Measurements from ENCODE around the gene RERE. TPM values are rescaled to one million over a fixed set of nuclear protein-coding genes. Genes with fewer than 3 reads are reported as not detected.

RERE gene
- polyA plus RNA-seq, 3 donors from 2014 or later: 3.8 to 5.9 (median 3.8) TPM

DNA sequence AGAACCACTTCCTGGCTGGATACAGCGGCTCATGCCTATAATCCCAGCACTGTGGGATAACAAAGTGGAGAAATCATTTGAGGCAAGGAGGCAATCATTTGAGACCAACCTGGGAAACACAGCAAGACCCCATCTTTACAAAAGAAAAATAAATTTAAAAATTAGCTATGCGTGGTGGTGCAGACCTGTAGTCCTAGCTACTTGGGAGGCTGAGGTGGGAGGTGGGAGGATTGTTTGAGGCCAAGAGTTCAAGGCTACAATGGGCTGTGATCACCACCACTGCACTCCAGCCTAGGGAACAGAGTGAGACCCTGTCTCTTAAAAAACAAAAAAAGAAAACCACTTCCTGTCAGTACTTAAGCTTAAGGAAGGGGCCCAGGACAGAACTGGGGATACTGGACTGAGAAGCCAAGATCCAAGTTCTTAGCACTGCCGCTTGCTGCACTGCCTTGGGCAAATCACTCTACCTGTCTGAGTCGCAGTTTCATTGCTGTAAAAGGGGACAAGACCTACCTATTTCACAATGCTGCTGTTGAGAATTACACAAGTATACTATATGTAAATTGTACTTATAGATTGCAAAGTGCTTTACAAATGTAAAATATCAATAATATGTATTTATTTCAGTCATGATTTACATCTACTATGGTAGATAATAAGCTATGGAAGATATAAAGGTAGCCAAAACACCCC, 154.9 kb downstream of the RERE start:
- Mint-ChIP-seq H3K27ac (peak overlapping the region in 1 of 6 donors; percentile 18), H3K27me3 (ENCODE audit: low read depth in 3 of 3) (peaks cover 0 to 1% (median 0%) of the 10 kb centered on the region in 3 donors), H3K4me1 (peaks cover 3 to 6% of the 10 kb centered on the region in 2 donors), H3K4me3 (peak overlapping the region in 1 of 5 donors; percentile 4), H3K9me3 (no peaks in the 10 kb centered on the region), H3K36me3 (no peaks in the 10 kb centered on the region)
- DNase-seq: no peak

DNA sequence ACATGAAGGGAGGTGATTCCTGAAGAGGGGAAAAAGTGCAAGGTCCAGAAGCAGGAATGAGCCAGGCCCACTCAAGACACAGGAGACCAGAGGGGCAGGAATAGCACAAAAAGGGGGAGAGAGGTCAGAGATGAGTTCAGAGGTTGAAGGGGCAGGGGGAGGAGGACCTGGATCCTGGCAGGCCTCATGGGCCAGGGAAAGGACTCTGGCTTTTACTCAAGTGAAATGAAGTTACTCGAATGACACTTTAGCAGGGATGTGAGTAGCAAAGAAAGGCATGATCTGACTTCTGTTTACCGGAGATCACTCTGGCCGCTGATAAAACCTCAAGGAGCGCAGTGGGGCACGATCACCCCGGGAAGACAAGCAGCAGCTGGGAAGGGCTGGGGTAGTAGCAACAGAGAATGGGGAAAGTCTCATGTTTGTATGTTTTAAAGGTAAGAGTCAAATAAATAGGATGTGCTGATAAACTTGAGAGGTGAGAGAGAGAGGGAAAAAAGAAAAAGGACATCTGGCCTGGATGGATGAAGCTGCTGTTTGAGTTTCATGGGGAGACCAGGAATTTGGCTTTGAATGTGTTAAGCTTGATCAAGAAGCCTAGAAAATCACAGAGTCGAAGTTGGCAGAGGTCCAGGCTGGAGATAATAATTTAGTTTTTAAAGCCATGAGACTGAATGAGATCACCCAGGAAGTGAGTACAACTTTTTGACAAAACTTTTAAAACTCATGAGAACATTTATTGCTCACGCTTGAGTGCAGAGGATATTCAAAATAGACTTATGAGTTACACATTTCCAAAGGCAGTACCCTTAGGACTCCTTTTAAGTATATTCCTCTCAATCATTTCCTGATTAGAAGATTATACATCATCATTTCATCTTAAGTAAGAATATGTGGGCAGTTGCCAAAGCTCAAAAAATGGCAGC, 156.0 kb downstream of the RERE start:
- DNase-seq: no peak
- Mint-ChIP-seq H3K27me3 (ENCODE audit: low read depth in 3 of 3) (peaks cover 0 to 1% (median 0%) of the 10 kb centered on the region in 3 donors), H3K4me3 (no peak overlapping the region), H3K36me3 (peaks cover 0 to under 1% (median 0%) of the 10 kb centered on the region in 3 donors), H3K4me1 (peaks cover 3 to 7% of the 10 kb centered on the region in 2 donors), H3K27ac (no peak overlapping the region), H3K9me3 (no peaks in the 10 kb centered on the region)

DNA sequence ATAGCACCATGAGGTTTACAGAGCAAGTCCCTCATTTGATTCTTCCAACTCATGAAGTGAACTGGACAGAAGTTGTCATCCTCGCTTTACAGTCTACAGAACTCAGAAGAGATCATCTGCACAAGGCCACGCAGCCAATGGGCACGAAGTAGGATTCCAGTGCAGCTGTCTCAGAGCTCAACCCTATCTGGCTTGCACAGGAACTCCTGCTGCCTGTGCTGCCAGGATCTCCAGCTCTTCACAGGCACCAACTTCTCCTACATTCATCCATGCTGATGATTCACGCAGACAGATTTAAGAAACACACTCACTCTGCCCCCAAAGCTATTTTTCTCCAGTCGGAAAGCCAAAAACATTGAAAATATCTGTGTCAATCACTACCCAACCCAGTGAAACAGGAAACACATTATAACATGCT, 157.0 kb downstream of the RERE start:
- Mint-ChIP-seq H3K36me3 (peaks cover 5 to 11% (median 9%) of the 10 kb centered on the region in 3 donors), H3K4me3 (no peak overlapping the region), H3K9me3 (no peaks in the 10 kb centered on the region), H3K27me3 (ENCODE audit: low read depth in 3 of 3) (peaks cover 0 to 1% (median 0%) of the 10 kb centered on the region in 3 donors), H3K4me1 (peaks cover 3 to 11% of the 10 kb centered on the region in 2 donors), H3K27ac (no peak overlapping the region)
- no peak for DNase-seq

- peaks cover 6 to 12% (median 10%) of the 10 kb centered on the region in 3 donors for H3K36me3 Mint-ChIP-seq
- no peaks in the 10 kb centered on the region for H3K9me3 Mint-ChIP-seq
- peaks cover 0 to 1% (median 0%) of the 10 kb centered on the region in 3 donors for H3K27me3 Mint-ChIP-seq (ENCODE audit: low read depth in 3 of 3)
- peaks cover 3 to 11% of the 10 kb centered on the region in 2 donors for H3K4me1 Mint-ChIP-seq
- H3K27ac Mint-ChIP-seq: no peak overlapping the region
- no peak for DNase-seq
- H3K4me3 Mint-ChIP-seq: no peak overlapping the region
These were observed 157.8 kb downstream of the RERE start for GRCh38 chr1:8659593-8659992.

DNA sequence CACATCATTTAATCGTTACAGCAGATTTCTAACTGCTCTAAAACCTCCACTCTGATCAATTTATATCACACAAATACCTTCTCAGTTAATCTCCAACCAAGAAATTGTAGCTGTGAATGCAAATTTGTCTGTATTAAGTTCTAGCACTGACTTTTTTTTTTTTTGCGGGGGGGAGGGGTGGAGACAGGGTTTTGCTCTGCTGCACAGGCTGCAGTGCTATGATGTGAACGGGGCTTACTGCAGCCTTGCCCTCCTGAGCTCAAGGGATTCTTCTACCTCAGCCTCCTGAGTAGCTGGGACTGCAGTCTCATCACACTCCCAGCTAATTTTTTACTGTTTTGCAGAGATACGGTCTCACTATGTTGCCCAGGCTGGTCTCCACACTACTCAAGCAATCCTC, 163.6 kb downstream of the RERE start:
- peaks cover 0 to 4% (median 0%) of the 10 kb centered on the region in 3 donors for H3K27me3 Mint-ChIP-seq (ENCODE audit: low read depth in 3 of 3)
- peaks cover 30 to 38% of the 10 kb centered on the region in 2 donors for H3K4me1 Mint-ChIP-seq
- no peaks in the 10 kb centered on the region for H3K9me3 Mint-ChIP-seq
- no peak for DNase-seq
- H3K36me3 Mint-ChIP-seq: peaks cover 6 to 12% (median 10%) of the 10 kb centered on the region in 3 donors
- peak overlapping the region in 3 of 6 donors; percentile 20 to 61 (median 53) for H3K27ac Mint-ChIP-seq
- H3K4me3 Mint-ChIP-seq: no peak overlapping the region

DNA sequence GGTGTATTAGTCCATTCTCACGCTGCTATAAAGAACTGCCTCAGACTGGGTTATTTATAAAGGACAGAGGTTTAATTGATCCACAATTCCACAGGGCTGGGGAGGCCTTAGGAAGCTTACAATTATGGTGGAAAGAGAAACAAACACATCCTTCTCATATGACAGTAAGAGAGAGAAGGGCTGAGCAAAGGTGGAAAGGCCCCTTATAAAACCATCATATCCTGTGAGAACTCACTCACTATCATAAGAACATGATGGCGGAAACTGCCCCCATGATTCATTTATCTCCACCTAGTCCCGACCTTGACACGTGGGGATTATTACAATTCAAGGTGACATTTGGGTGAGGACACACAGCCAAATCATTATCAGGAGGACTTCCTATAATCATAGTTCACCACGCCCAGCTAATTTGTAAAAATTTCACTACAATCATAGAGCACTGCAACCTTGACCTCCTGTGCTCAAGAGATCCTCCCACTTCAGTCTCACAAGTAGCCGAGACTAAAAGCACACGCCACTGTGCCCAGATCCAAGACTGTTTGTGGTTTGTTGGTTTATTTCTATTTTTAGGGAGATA, 164.9 kb downstream of the RERE start:
- peak overlapping the region in 4 of 5 donors; percentile 72 to 82 (median 75) for H3K4me3 Mint-ChIP-seq
- H3K9me3 Mint-ChIP-seq: no peaks in the 10 kb centered on the region
- peaks cover 6 to 12% (median 10%) of the 10 kb centered on the region in 3 donors for H3K36me3 Mint-ChIP-seq
- H3K27ac Mint-ChIP-seq: peak overlapping the region; percentile 33 to 98 (median 94)
- peaks cover 0 to 2% (median 0%) of the 10 kb centered on the region in 3 donors for H3K27me3 Mint-ChIP-seq (ENCODE audit: low read depth in 3 of 3)
- DNase-seq: peak in 2 of 3 donors; percentile 55 to 65
- H3K4me1 Mint-ChIP-seq: peaks cover 31 to 46% of the 10 kb centered on the region in 2 donors

DNA sequence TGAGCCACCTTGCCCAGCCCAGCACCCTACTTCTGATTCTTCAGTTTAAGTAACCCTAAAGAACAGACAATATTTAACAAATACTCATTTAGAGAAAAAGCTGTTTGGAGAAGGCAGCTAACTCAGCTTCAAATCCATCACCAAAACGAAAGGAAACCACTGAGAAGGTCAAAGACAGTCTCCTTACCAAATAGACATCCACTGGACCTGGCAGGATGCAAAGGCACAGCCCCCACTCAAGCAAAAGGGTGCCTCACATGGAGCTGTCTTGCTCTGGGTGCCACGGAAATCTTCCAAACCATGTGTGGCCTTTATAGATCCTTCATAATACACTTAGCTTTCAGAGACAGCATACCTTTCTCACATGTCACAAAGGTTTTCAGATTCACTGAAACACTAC, 165.5 kb downstream of the RERE start:
- Mint-ChIP-seq H3K9me3 (no peaks in the 10 kb centered on the region), H3K27me3 (ENCODE audit: low read depth in 3 of 3) (peaks cover 0 to 2% (median 0%) of the 10 kb centered on the region in 3 donors), H3K4me3 (peak overlapping the region in 4 of 5 donors; percentile 72 to 82 (median 75)), H3K27ac (peak overlapping the region; percentile 25 to 98 (median 94)), H3K4me1 (peaks cover 36 to 51% of the 10 kb centered on the region in 2 donors), H3K36me3 (peaks cover 6 to 12% (median 10%) of the 10 kb centered on the region in 3 donors)
- no peak for DNase-seq

DNA sequence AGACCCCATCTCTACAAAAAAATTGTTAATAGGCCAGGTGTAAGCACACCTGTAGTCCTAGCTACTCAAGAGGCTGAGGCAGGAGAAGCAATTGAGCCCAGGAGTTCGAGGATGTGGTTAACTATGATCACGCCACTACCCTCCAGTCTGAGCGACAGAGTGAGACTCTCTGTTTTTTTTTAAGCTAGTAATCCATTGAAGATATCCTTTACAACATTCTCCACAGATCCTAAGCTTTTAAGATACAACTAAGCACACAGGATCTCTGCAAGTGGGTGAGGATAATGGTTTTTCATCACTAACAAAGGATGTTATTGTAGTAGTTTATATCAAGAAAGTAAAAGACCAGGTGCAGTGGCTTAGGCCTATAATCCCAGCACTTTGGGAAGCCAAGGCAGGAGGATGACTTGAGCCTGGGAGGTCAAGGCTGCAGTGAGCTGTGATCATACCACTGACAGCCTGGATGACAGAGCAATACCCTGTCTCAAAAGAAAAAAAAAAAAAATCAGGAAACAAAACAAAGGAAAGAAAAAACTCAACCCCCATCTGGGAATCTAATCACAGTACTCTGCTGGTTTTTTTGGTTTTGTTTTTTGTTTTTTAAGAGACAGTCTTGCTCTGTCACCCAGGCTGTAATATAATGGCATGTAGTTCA, 166.1 kb downstream of the RERE start:
- Mint-ChIP-seq H3K4me1 (peaks cover 35 to 52% of the 10 kb centered on the region in 2 donors), H3K36me3 (peaks cover 6 to 10% (median 10%) of the 10 kb centered on the region in 3 donors), H3K27me3 (ENCODE audit: low read depth in 3 of 3) (peaks cover 0 to 2% (median 0%) of the 10 kb centered on the region in 3 donors), H3K4me3 (peak overlapping the region in 4 of 5 donors; percentile 41 to 82 (median 74)), H3K9me3 (no peaks in the 10 kb centered on the region), H3K27ac (peak overlapping the region; percentile 53 to 98 (median 94))
- peak in 1 of 3 donors; percentile 25 for DNase-seq

GRCh38 chr1:8649875-8650274, 167.6 kb downstream of the RERE start:
- peak overlapping the region in 3 of 6 donors; percentile 5 to 88 (median 76) for H3K27ac Mint-ChIP-seq
- peaks cover 31 to 52% of the 10 kb centered on the region in 2 donors for H3K4me1 Mint-ChIP-seq
- DNase-seq: no peak
- H3K36me3 Mint-ChIP-seq: no peaks in the 10 kb centered on the region
- peaks cover 0 to 2% (median 0%) of the 10 kb centered on the region in 3 donors for H3K27me3 Mint-ChIP-seq (ENCODE audit: low read depth in 3 of 3)
- no peaks in the 10 kb centered on the region for H3K9me3 Mint-ChIP-seq
- no peak overlapping the region for H3K4me3 Mint-ChIP-seq

- Mint-ChIP-seq H3K27ac (peak overlapping the region in 2 of 6 donors; percentile 28 to 76), H3K4me3 (no peak overlapping the region), H3K27me3 (ENCODE audit: low read depth in 3 of 3) (peaks cover 0 to 2% (median 0%) of the 10 kb centered on the region in 3 donors), H3K9me3 (no peaks in the 10 kb centered on the region), H3K36me3 (no peaks in the 10 kb centered on the region), H3K4me1 (peaks cover 32 to 51% of the 10 kb centered on the region in 2 donors)
- DNase-seq: no peak
These were observed 168.4 kb downstream of the RERE start for GRCh38 chr1:8649027-8649426.

DNA sequence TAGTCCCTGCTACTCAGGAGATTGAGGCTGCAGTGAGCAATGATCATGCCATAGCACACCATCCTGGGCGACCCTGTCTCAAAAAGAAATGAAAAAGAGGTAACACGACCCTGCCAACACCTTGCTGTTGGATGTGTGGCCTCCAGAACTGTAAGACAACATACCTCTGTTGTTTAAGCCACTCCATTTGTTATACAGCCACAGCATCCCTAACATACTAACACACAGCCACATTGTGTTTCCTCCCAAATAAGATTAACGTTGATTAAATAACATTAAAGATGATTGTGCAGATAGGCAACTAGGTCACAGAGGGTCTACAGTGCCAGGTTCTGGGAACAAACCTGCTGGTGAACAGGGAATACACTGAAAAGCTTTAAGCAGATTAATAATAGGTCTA, 170.4 kb downstream of the RERE start:
- Mint-ChIP-seq H3K4me1 (peaks cover 29 to 36% of the 10 kb centered on the region in 2 donors), H3K36me3 (no peaks in the 10 kb centered on the region), H3K4me3 (no peak overlapping the region), H3K27ac (peak overlapping the region in 1 of 6 donors; percentile 32), H3K27me3 (ENCODE audit: low read depth in 3 of 3) (peaks cover 0 to 2% (median 0%) of the 10 kb centered on the region in 3 donors), H3K9me3 (no peaks in the 10 kb centered on the region)
- DNase-seq: no peak

GRCh38 chr1:8646189-8646588, 171.3 kb downstream of the RERE start:
- Mint-ChIP-seq H3K27ac (peak overlapping the region in 1 of 6 donors; percentile 5), H3K4me1 (peaks cover 21 to 28% of the 10 kb centered on the region in 2 donors), H3K9me3 (no peaks in the 10 kb centered on the region), H3K27me3 (ENCODE audit: low read depth in 3 of 3) (peaks cover 0 to 2% (median 0%) of the 10 kb centered on the region in 3 donors), H3K36me3 (no peaks in the 10 kb centered on the region), H3K4me3 (no peak overlapping the region)
- no peak for DNase-seq
